GM23248 (cell line): Measurements from ENCODE around the gene LSS. TPM values are rescaled to one million over a fixed set of nuclear protein-coding genes. Genes with fewer than 3 reads are reported as not detected.

Experiments
- DNase-seq: peaks from one replicate; pipeline ENCODE4 v3.0.0-alpha.2; 2015
- H2AFZ ChIP-seq: fragments of 200-600 bp; sonication (generic); 2 replicates; pipeline ENCODE4 v1.6.1; 2016; ENCODE audit warnings: antibody characterized with exemption
- H3F3A ChIP-seq: fragments of 200-600 bp; sonication (generic); 2 replicates; pipeline ENCODE4 v1.6.1; 2016; ENCODE audit warnings: mild to moderate bottlenecking, antibody characterized with exemption, mixed run types; ENCODE audit not compliant: insufficient read depth
- H3K27ac ChIP-seq: fragments of 200-600 bp; sonication (generic); 2 replicates; pipeline ENCODE4 v1.5.1; 2016; ENCODE audit warnings: mild to moderate bottlenecking
- H3K27me3 ChIP-seq: fragments of 200-600 bp; sonication (generic); replicated peaks from 2 replicates; pipeline ENCODE4 v1.6.1; 2016; ENCODE audit warnings: mild to moderate bottlenecking; ENCODE audit not compliant: insufficient read depth
- H3K36me3 ChIP-seq: fragments of 200-600 bp; sonication (generic); 2 replicates; pipeline ENCODE4 v1.6.1; 2016; ENCODE audit warnings: low read depth, mild to moderate bottlenecking
- H3K4me1 ChIP-seq: fragments of 200-600 bp; sonication (generic); 2 replicates; pipeline ENCODE4 v1.6.1; 2016; ENCODE audit warnings: mild to moderate bottlenecking; ENCODE audit not compliant: insufficient read depth
- H3K4me2 ChIP-seq: fragments of 200-600 bp; sonication (generic); one replicate; pipeline ENCODE4 v1.6.1; 2016; ENCODE audit warnings: mild to moderate bottlenecking; ENCODE audit not compliant: unreplicated experiment
- H3K4me3 ChIP-seq: fragments of 200-600 bp; sonication (generic); 2 replicates; pipeline ENCODE4 v1.5.1; 2016; ENCODE audit warnings: mild to moderate bottlenecking
- H3K79me2 ChIP-seq: fragments of 200-600 bp; sonication (generic); 2 replicates; pipeline ENCODE4 v1.6.1; 2016; ENCODE audit warnings: mild to moderate bottlenecking; ENCODE audit not compliant: insufficient read depth
- H3K9ac ChIP-seq: fragments of 200-600 bp; sonication (generic); 2 replicates; pipeline ENCODE4 v1.6.1; 2016; ENCODE audit warnings: mild to moderate bottlenecking
- H3K9me2 ChIP-seq: fragments of 200-600 bp; sonication (generic); 2 replicates; pipeline ENCODE4 v1.6.1; 2016; ENCODE audit warnings: mixed run types, mild to moderate bottlenecking, moderate library complexity; ENCODE audit not compliant: insufficient read depth
- H3K9me3 ChIP-seq: fragments of 200-600 bp; sonication (generic); one replicate; pipeline ENCODE4 v1.6.1; 2017; ENCODE audit warnings: low read depth
- H4K20me1 ChIP-seq: fragments of 200-600 bp; sonication (generic); 2 replicates; pipeline ENCODE4 v1.6.0; 2016; ENCODE audit not compliant: insufficient read depth
- EZH2 ChIP-seq: fragments of 200-600 bp; sonication (generic); IDR thresholded peaks from 2 replicates; pipeline ENCODE4 v1.6.1; 2018; ENCODE audit warnings: antibody characterized with exemption, mild to moderate bottlenecking; ENCODE audit not compliant: insufficient read depth, poor library complexity, severe bottlenecking
- EZH2phosphoT487 ChIP-seq: fragments of 200-600 bp; sonication (generic); IDR thresholded peaks from 2 replicates; pipeline ENCODE4 v1.6.1; 2018; ENCODE audit warnings: antibody characterized with exemption, moderate library complexity, mild to moderate bottlenecking, low read depth; ENCODE audit not compliant: insufficient read depth
- WGBS, 2 experiments: methylation state at CpG; one replicate each; pipeline ENCODE4 v1.1.6; 2015 to 2017; ENCODE audit warnings: low lambda C conversion rate in 2 of 2, low coverage in 1 of 2; ENCODE audit errors: missing lambda C conversion rate in 2 of 2; 5-methylcytosine and 5-hydroxymethylcytosine counted together
- in situ Hi-C: fragments of 300-500 bp; cut with MboI; formaldehyde crosslinking; loops from 2 replicates; pipeline ENCODE4 v1.15.0; 2020
- polyA plus RNA-seq: library from polyadenylated mRNA; unstranded; fragments of >200 nt; fragmentation: Nextera tagmentation; extraction: Ambion mirVana; gene quantifications from 2 replicates; pipeline ENCODE4 v1.2.1, GENCODE V29; 2016
- total RNA-seq: library from RNA; depleted of rRNA; stranded (reverse); fragments of >200 nt; shearing (Covaris generic); gene quantifications from 2 replicates; pipeline ENCODE4 v1.2.3, GENCODE V29; 2014

LSS gene
- total and polyA plus RNA-seq, 2 experiments from 2014 or later = 28.0 to 41.1 TPM

DNA sequence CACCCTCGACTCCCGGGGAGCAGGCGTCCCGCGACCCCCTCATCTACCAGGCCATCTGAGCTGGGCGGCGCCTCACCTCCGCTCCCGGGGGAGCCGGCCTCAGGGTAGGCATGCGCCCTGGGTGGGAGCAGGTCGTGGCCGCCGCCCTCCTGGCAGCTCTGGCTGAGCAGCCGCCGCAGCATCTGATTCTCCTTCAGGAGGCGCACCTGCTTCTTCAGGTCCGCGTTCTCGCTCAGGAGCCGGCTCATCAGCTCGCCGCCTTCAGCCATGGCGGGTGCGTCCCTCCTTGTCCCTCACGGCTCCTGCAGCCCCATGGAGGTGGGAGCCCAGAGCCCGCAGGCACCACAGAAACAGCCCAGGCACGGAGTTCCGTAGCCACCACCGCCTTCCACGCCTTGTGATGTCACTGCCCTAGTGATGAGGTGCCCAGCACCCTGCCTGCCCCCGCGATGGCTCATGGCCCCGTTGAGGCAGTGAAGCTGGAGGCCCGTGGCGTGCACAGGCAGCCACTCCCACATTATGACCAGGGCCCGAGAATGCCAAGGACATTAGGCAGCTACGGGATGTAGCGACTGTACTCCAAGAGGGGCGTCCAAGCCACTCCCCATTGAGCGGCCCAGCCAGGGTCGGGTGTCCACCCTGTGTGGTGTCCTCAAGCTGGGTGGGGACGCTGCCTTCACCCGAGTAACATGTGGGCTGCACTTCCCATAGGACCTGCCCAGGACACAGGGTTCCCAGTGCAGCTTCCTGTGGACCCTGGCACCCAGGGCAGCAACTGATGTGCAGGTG lies 45.8 kb downstream of the LSS start:
- in situ Hi-C loops = no loop called here
- no peaks in the 10 kb centered on the region for H3K4me1 ChIP-seq
- no peaks in the 10 kb centered on the region for H3K9me2 ChIP-seq
- no peaks in the 10 kb centered on the region for H3K9me3 ChIP-seq
- no peak overlapping the region for H3K4me3 ChIP-seq
- H3K9ac ChIP-seq = no peak overlapping the region
- no peaks in the 10 kb centered on the region for H3K36me3 ChIP-seq
- no peak overlapping the region for H3K27ac ChIP-seq
- WGBS, 2 experiments = 54 to 67% methylated on average over 30 to 44 of the region's 44 CpGs
- no peaks in the 10 kb centered on the region for H3K27me3 ChIP-seq
- no peaks in the 10 kb centered on the region for H4K20me1 ChIP-seq
- TF ChIP-seq EZH2 (no peak), EZH2phosphoT487 (no peak)
- no peaks in the 10 kb centered on the region for H3K79me2 ChIP-seq
- H3K4me2 ChIP-seq = no peak overlapping the region
- peaks cover 5% of the 10 kb centered on the region; the same call in 1 of the 2 replicates for H3F3A ChIP-seq
- no peak overlapping the region for H2AFZ ChIP-seq
- DNase-seq = peak; percentile 73

DNA sequence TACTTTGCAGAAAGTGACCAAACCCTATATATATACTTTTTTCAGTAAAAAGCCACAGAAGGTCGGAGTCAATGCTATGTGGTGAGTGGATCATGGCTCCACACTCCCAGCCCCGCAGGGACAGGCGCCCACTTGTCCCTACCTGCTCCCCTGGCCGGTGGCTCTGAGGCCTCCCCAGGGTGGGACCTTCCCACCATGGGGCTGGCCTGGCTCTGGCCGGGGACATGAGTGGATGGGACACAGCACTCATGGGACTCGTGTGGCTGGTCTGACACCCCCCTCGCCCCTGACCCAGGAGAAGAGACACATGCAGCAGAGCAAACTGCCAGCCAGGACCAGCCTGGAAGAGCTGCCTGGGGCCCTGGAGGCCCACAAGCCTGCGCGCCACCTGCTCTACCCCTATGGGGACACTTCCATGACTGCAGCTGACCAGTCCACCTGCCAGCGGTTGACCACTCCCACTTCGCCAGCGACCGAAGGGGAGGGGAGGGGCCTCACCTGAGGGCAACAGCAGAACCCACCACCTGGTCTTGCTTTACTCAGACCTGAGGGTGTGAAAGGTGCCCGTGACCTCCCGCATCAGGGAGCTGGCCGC lies 46.5 kb downstream of the LSS start:
- no peak for TF ChIP-seq EZH2
- TF ChIP-seq EZH2phosphoT487 = no peak
- in situ Hi-C loops = no loop called here
- H3K9ac ChIP-seq = no peak overlapping the region

DNA sequence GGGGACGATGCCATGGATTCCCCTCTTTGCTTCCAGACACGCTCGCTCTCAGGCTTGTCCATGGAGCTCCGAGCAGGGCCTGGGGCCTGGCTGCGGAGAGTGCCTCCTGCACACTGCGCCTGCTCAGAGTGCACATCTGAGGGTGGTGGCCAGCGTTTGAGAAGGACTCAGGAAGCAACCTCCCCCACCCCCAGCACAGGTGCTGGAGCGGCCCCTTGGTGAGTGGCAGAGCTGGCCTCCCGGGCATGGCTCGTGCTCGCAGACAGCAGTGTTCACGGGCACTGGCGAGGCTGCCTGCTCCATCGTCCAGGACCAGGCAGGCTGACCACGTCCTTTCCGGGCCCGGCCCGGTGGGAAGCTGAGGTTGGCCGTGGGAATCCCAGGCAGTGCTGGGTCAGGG lies 47.1 kb downstream of the LSS start:
- no peaks in the 10 kb centered on the region for H4K20me1 ChIP-seq
- peaks cover 10% of the 10 kb centered on the region for H3F3A ChIP-seq
- WGBS, 2 experiments = 90 to 92% methylated on average over 13 to 16 of the region's 19 CpGs
- no peaks in the 10 kb centered on the region for H3K79me2 ChIP-seq
- H3K9me2 ChIP-seq = no peaks in the 10 kb centered on the region
- H3K9ac ChIP-seq = no peak overlapping the region
- no peaks in the 10 kb centered on the region for H3K27me3 ChIP-seq
- no peaks in the 10 kb centered on the region for H3K9me3 ChIP-seq
- in situ Hi-C loops = no loop called here
- H3K36me3 ChIP-seq = no peaks in the 10 kb centered on the region
- TF ChIP-seq EZH2 (no peak), EZH2phosphoT487 (no peak)
- H2AFZ ChIP-seq = no peak overlapping the region
- H3K4me3 ChIP-seq = no peak overlapping the region
- H3K4me1 ChIP-seq = no peaks in the 10 kb centered on the region
- no peak overlapping the region for H3K4me2 ChIP-seq
- no peak overlapping the region for H3K27ac ChIP-seq
- DNase-seq = no peak

More for the DNA sequence above, 46.5 kb downstream of the LSS start:
- Histone ChIP-seq H3K4me2 (no peak overlapping the region), H3K4me3 (no peak overlapping the region), H3K9me2 (no peaks in the 10 kb centered on the region), H3F3A (peaks cover 5% of the 10 kb centered on the region; the same call in 1 of the 2 replicates), H2AFZ (no peak overlapping the region), H3K27ac (no peak overlapping the region), H3K4me1 (no peaks in the 10 kb centered on the region), H3K27me3 (no peaks in the 10 kb centered on the region), H3K36me3 (no peaks in the 10 kb centered on the region), H4K20me1 (no peaks in the 10 kb centered on the region), H3K79me2 (no peaks in the 10 kb centered on the region), H3K9me3 (no peaks in the 10 kb centered on the region)
- DNase-seq = no peak
- WGBS, 2 experiments = 83 to 84% methylated on average over 15 to 16 of the region's 16 CpGs

DNA sequence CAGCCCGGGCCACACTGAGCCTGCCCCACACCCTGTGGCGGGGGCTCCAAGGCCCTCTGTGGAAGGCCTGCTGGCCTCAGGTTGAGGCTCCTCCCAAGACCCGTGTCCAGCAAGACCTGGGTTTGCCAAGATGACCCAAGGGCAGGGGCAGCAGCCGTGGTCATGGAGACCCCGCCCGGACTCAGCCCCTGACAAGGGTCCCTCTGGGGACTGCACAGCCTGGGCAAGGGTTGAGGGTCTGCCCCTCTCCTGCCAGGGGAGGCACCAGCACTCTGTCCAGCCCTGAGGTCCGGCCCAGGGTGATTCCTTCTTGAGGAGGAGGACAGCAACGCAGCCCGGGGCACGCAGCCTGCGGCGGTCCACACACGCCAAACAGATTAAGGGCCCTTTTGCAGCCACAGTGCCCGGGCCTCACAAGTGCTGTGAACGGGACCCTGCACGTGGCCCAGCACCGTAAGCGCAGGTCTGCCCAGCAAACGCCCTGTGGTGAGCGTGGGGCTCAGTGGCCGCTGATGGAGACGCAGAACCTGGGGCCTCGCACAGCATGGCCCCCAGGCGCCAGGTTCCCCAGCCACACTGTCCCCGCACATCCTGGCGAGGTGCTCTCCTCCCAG lies 47.7 kb downstream of the LSS start:
- in situ Hi-C loops = no loop called here
- H3K4me1 ChIP-seq = no peaks in the 10 kb centered on the region
- H3K9me3 ChIP-seq = no peaks in the 10 kb centered on the region
- 91 to 92% methylated on average over 21 to 23 of the region's 26 CpGs for WGBS, 2 experiments
- H3K9ac ChIP-seq = no peak overlapping the region
- H3K36me3 ChIP-seq = no peaks in the 10 kb centered on the region
- H3K9me2 ChIP-seq = no peaks in the 10 kb centered on the region
- DNase-seq = no peak
- no peaks in the 10 kb centered on the region for H3K79me2 ChIP-seq
- no peak overlapping the region for H3K4me3 ChIP-seq
- peaks cover 16% of the 10 kb centered on the region for H3F3A ChIP-seq
- H4K20me1 ChIP-seq = no peaks in the 10 kb centered on the region
- no peak overlapping the region for H3K4me2 ChIP-seq
- no peak overlapping the region for H2AFZ ChIP-seq
- no peak overlapping the region for H3K27ac ChIP-seq
- H3K27me3 ChIP-seq = no peaks in the 10 kb centered on the region
- TF ChIP-seq EZH2phosphoT487 (no peak), EZH2 (no peak)
